ENCODE measurements around the gene MBD3L2B. TPM values are rescaled to one million over a fixed set of nuclear protein-coding genes. Genes with fewer than 3 reads are reported as not detected.

The MBD3L2B gene
- total and polyA plus RNA-seq, 9 of the 15 experiments (the other 6 are each of a cell fraction or from before 2014, with no cell fraction given), result not detected

- no peak for TF ChIP-seq ZNF518B (CRISPR knock-in tag; IDR thresholded peaks at IDR 0.05)
- TF ChIP-seq MIER1 (IDR thresholded peaks at IDR 0.05; ENCODE audit: low read depth), result no peak
- TF ChIP-seq NCOA1 (IDR thresholded peaks at IDR 0.05; ENCODE audit: low read depth), result peak; percentile 87
- no peak for TF ChIP-seq SETDB1 (IDR thresholded peaks at IDR 0.05; ENCODE audit: low read length)
- TF ChIP-seq ZNF23 (CRISPR knock-in tag; IDR thresholded peaks at IDR 0.05), result no peak
- TF ChIP-seq ZNF644 (tag; IDR thresholded peaks at IDR 0.05; ENCODE audit: low read depth), result no peak
- no peak for TF ChIP-seq MTA2 (IDR thresholded peaks at IDR 0.05; ENCODE audit: low read depth)
- no peak for TF ChIP-seq ZNF175 (CRISPR knock-in tag; IDR thresholded peaks at IDR 0.05; ENCODE audit: low read depth)
- TF ChIP-seq SRSF1 (IDR thresholded peaks at IDR 0.05; ENCODE audit: low read depth, low read length), result no peak
- no peak for TF ChIP-seq HEY1 (CRISPR knock-in tag; IDR thresholded peaks at IDR 0.05; ENCODE audit: borderline replicate concordance)
- TF ChIP-seq SMAD1 (IDR thresholded peaks at IDR 0.05; ENCODE audit: low read depth, low read length, partially characterized antibody), result no peak
- no peak for TF ChIP-seq ZNF785 (CRISPR knock-in tag; IDR thresholded peaks at IDR 0.05)
- TF ChIP-seq ZNF445 (CRISPR knock-in tag; IDR thresholded peaks at IDR 0.05; ENCODE audit: low read depth), result no peak
- peak; percentile 54; the same call in 1 of the 2 replicates for TF ChIP-seq VEZF1 (CRISPR knock-in tag; IDR thresholded peaks at IDR 0.05)
- TF ChIP-seq, protein P1, sequence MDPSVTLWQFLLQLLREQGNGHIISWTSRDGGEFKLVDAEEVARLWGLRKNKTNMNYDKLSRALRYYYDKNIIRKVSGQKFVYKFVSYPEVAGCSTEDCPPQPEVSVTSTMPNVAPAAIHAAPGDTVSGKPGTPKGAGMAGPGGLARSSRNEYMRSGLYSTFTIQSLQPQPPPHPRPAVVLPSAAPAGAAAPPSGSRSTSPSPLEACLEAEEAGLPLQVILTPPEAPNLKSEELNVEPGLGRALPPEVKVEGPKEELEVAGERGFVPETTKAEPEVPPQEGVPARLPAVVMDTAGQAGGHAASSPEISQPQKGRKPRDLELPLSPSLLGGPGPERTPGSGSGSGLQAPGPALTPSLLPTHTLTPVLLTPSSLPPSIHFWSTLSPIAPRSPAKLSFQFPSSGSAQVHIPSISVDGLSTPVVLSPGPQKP (CRISPR knock-in tag; IDR thresholded peaks at IDR 0.05), result no peak
- TF ChIP-seq, protein P2, sequence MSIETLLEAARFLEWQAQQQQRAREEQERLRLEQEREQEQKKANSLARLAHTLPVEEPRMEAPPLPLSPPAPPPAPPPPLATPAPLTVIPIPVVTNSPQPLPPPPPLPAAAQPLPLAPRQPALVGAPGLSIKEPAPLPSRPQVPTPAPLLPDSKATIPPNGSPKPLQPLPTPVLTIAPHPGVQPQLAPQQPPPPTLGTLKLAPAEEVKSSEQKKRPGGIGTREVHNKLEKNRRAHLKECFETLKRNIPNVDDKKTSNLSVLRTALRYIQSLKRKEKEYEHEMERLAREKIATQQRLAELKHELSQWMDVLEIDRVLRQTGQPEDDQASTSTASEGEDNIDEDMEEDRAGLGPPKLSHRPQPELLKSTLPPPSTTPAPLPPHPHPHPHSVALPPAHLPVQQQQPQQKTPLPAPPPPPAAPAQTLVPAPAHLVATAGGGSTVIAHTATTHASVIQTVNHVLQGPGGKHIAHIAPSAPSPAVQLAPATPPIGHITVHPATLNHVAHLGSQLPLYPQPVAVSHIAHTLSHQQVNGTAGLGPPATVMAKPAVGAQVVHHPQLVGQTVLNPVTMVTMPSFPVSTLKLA (conservative IDR thresholded peaks at IDR 0.05), result peak; percentile 82 to 93
Observed at GRCh38 chr19:7069042-7069903, 48.0 kb upstream of the MBD3L2B start, which contains the start of gene ZNF557 (continued).
